GM21447 (cell line): ENCODE data around the gene FAM174B.

ENCODE experiments used
- ATAC-seq: cut with Tn5 transposase; IDR thresholded peaks from one replicate; pipeline ENCODE4 v1.9.1; 2021; ENCODE audit not compliant: unreplicated experiment

The FAM174B gene

DNA sequence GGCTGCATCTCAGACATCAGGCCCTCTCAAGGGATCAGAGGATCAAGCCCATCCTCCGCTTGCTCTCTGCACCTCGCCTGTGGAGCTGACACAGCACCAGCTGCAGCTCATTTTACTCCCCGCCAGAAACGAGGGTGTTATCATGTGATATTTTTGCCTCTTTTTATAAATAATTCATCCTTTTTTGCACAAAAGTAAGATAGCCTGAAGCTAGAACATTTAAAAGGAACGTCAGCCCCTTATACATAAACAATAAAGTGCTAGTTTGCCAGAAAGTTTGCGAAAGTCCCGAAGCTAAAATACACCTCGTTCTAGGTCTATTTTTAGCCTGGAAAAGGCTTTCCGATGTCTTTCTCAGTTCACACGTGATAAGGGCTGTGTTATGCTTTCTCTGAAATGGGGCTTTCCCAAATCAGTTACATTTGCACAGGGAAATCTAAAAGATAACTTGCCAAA lies 9.6 kb upstream of the FAM174B start:
- ATAC-seq, result no peak

GRCh38 chr15:92664178-92664900 lies 8.8 kb upstream of the FAM174B start:
- no peak for ATAC-seq

GRCh38 chr15:92663250-92663951 lies 7.8 kb upstream of the FAM174B start:
- peak; percentile 81 for ATAC-seq

DNA sequence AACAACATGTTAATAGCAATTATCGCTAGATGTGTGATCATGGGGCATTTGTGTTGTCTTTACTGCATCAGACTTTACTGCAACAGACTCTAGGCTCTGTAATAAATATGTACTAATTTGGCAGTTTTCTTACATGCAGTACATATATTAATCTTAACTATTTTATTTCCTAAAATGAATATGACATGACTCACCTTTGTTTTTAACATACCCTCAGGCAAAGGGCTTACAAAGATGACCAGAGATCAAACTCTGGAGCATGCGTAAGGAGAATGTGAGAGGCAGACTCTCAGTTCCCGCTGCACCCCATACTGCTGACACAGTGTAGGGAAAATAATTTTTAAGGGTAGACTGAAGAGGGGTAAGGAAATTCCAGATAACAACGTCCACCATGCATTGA lies 7.2 kb upstream of the FAM174B start:
- peak; percentile 1 for ATAC-seq

- no peak for ATAC-seq
Measured at GRCh38 chr15:92661956-92662355, 6.4 kb upstream of the FAM174B start.

DNA sequence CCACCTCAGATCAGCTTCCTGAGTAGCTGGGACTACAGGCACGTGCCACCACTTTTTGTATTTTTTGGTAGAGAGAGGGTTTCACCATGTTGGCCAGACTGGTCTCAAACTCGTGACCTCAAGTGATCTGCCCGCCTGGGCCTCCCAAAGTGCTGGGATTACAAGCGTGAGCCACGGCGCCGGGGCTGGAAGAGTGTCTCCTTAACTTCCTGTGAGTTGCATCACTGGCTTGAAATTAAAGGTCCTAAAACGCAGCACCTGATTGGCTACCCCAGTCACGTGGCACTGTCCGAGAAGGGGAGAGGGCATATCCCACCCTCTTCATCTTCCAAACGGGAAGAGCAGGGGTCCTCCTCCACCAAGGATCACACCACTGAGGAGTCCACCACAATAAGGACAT lies 5.5 kb upstream of the FAM174B start:
- no peak for ATAC-seq

GRCh38 chr15:92657486-92657885 lies 1.9 kb upstream of the FAM174B start:
- no peak for ATAC-seq

- no peak for ATAC-seq
Measured at GRCh38 chr15:92656089-92656488, 514 bp upstream of the FAM174B start.

- ATAC-seq, result no peak
Measured at GRCh38 chr15:92654662-92655061, 913 bp downstream of the FAM174B start.

GRCh38 chr15:92653836-92654539 lies 1.6 kb downstream of the FAM174B start:
- ATAC-seq, result no peak

- no peak for ATAC-seq
Measured at GRCh38 chr15:92653366-92653765, 2.2 kb downstream of the FAM174B start.

DNA sequence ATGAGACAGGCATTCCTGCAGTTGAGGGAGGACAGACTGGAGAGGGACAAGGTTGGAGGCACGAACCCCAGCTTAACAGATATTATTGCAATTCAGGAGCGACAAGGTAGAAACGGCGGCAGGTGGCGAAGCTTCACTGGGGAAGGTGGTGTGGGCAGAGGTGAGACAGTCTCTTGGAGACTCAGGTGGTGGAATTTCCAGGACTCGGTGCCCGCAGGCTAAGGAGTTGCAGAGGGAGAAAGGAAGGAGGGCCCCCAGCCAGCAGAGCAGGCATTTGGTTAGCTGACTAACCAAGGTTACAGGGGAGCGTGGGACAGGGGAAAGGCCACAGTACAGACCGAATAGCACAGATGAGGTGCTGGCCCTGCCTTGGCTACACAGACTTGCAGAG lies 3.0 kb downstream of the FAM174B start:
- ATAC-seq, result no peak

GRCh38 chr15:92651877-92652575 lies 3.5 kb downstream of the FAM174B start:
- ATAC-seq, result no peak

DNA sequence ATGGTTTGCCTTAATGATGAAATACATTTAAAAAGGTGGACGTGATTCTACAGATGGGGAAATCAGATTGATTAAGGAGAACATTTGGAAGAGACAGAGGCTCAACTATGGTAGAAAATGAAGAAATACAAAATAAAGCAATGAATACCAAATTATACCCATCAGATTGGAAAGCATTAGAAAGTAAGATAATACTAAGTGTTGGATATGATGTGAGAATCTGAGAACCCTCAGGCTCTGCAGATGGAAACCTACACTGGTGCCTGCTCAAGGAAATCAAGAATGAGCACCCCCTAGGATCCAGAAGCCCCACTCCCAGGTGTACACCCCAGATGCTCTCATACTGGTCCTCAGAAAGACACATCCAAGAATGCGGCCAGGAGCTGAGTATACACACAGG lies 4.6 kb downstream of the FAM174B start:
- no peak for ATAC-seq

DNA sequence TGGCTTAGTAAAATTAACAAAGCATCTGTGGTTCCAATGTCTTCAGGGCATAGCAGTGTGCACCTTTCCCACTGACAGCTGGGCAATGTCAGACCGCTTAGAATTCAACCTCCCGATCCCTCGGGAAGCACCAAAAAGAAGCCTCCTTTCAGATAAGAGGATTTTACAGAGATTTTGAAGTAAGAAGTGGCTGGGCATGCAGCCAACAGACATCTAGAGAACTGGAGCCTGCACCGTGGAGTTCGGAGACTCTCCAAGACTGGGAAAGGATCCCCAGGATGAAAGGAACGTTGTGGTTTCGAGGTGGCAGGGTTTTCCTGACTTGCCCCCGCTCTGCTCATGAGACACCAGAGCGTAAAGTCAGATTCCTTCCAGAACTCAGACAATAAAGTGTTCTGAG lies 5.3 kb downstream of the FAM174B start:
- no peak for ATAC-seq

- no peak for ATAC-seq
Measured at GRCh38 chr15:92648190-92648875, 7.2 kb downstream of the FAM174B start.

DNA sequence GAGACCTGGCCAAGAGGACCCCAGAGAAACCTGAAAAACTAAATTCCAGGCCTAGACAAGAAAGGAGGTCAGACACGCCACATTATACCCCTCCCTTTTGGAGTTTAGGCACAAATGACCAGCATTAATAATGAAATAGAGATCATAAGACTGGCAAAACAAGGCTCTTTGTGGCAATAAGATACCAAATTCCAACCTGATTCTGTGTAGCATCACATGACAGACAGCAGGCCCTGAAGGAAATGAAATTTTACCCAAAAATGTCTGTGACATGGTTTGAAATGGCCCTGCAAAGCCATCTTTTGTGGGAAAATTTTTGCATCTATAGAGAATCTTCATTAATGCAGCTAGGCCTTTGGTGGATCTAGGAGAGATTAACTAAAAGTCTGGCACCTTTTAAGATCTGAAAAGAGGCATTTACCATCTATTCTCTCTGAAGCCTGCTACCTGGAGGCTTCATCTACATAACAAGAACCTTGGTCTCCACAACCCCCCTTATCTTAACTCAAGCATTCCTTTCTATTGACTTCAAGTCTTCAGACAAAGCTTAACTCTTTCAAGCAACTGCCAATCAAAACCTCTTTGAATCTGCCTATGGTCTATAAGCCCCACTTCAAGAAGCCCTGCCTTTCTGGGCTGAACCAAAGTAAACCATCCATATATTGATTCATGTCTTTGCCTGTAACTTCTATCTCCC lies 8.0 kb downstream of the FAM174B start:
- ATAC-seq, result no peak

- ATAC-seq, result no peak
Measured at GRCh38 chr15:92646216-92646615, 9.4 kb downstream of the FAM174B start.

DNA sequence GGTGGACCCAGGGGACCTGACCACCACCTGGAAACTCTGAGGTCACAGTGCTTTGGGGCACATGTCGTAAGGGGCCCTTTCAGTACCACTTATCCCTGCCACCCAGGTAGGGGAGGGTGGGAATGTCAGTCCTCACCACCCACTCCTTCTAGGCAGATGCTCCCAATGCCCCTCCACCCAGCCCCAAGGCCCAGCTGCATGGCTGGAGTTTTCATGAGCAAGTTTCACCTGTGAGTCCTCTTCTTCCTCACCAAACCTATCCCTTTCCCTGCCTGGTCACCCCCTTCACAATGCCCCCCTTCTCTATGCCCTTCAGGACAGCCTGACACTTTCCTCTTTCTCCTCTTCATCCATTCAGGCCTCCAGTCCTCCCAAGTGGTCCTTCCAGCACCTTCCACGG lies 9.8 kb downstream of the FAM174B start:
- ATAC-seq, result no peak

- no peak for ATAC-seq
Measured at GRCh38 chr15:92645051-92645631, 10.4 kb downstream of the FAM174B start.
